ENCODE measurements around the gene NDUFC2.
A peak's percentile ranks its signal among the peaks of the same experiment; 100 is the strongest.
"Not testable (repeated sequence)": the region's sequence is repeated elsewhere in the genome, so short reads cannot be mapped to it uniquely, and the experiment has no call there.

The NDUFC2 gene

DNA sequence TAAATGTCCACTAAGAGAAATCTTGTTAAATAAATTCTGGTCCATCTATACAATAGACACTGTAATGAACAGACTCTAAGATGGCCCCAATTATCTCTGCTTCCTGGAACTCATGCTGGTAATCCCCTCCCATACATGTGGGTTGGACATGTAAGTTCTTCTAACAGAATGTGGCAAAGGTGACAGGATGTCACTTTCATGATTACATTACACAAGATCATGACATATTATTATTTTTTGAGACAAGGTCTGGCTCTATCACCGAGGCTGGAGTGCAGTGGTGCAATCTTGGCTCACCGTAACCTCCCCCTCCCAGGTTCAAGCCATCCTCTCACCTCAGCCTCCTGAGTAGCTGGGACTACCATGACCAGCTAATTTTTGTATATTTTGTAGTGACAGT lies 14.6 kb upstream of the NDUFC2 start:
- Mint-ChIP-seq H3K27me3 (no peaks in the 10 kb centered on the region), H3K36me3 (ENCODE audit: insufficient read depth) (no peaks in the 10 kb centered on the region), H3K27ac (ENCODE audit: low read depth) (no peak overlapping the region), H3K9me3 (no peaks in the 10 kb centered on the region), H3K4me3 (no peak overlapping the region), H3K4me1 (no peaks in the 10 kb centered on the region)
- DNase-seq (ENCODE audit: low spot score in 2 of 2) (no peak), ATAC-seq (replicated peaks; ENCODE audit: extremely low read depth, poor library complexity, severe bottlenecking) (peak; percentile 64)

GRCh38 chr11:78086521-78087074 lies 6.9 kb upstream of the NDUFC2 start:
- H3K27ac Mint-ChIP-seq (ENCODE audit: low read depth); ATAC-seq (replicated peaks; ENCODE audit: extremely low read depth, poor library complexity, severe bottlenecking); DNase-seq (ENCODE audit: low spot score in 2 of 2); H3K36me3 Mint-ChIP-seq (ENCODE audit: insufficient read depth); H3K9me3 Mint-ChIP-seq; H3K4me3 Mint-ChIP-seq; H3K4me1 Mint-ChIP-seq; H3K27me3 Mint-ChIP-seq: not testable (repeated sequence)

DNA sequence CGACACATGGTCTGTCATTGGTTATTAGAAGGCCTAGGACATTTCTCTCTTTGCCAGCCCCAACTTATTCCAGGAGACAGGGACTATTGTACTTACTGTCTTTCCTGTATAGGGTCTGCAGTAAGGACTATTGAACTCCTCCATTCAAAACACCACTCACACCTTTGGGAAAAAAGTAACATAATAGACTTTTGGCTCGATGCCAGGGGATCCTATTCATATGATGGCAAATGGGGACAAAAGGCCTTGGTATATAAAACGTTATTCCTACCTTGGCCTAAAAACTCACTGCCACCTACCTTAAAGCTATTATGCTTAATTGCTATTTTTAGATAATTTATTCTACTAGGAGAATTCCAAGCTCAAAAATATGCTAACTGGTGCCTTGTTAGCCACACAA lies 6.3 kb upstream of the NDUFC2 start:
- Mint-ChIP-seq H3K36me3 (ENCODE audit: insufficient read depth) (no peaks in the 10 kb centered on the region), H3K27me3 (no peaks in the 10 kb centered on the region), H3K9me3 (no peaks in the 10 kb centered on the region), H3K4me1 (peaks cover 11% of the 10 kb centered on the region), H3K27ac (ENCODE audit: low read depth) (no peak overlapping the region), H3K4me3 (no peak overlapping the region)
- ATAC-seq (replicated peaks; ENCODE audit: extremely low read depth, poor library complexity, severe bottlenecking), result no peak
- DNase-seq (ENCODE audit: low spot score in 2 of 2), result no peak

GRCh38 chr11:78084506-78084905 lies 4.8 kb upstream of the NDUFC2 start:
- not testable (repeated sequence) for H3K36me3 Mint-ChIP-seq (ENCODE audit: insufficient read depth); ATAC-seq (replicated peaks; ENCODE audit: extremely low read depth, poor library complexity, severe bottlenecking); H3K27me3 Mint-ChIP-seq; H3K9me3 Mint-ChIP-seq; H3K4me3 Mint-ChIP-seq; DNase-seq (ENCODE audit: low spot score in 2 of 2); H3K27ac Mint-ChIP-seq (ENCODE audit: low read depth)
- H3K4me1 Mint-ChIP-seq, result peaks cover 14% of the 10 kb centered on the region

DNA sequence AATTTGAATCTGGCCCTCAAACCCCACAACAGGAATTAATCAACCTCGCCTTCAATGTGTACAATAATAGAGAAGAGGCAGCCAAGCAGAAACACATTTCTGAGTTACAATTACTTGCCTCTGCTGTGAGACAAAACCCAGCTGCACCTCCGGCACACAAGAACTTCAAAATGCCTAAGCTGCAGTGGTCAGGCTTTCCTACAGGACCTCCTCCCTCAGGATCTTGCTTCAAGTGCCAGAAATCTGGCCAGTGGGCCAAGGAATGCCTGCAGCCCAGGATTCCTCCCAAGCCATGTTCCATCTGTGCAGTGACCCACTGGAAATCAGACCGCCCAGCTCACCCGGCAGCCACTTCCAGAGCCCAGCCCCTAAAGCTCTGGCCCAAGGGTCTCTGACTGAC lies 3.4 kb upstream of the NDUFC2 start:
- Mint-ChIP-seq H3K4me3 (no peak overlapping the region), H3K27ac (ENCODE audit: low read depth) (no peak overlapping the region), H3K9me3 (no peaks in the 10 kb centered on the region), H3K27me3 (no peaks in the 10 kb centered on the region), H3K4me1 (peaks cover 20% of the 10 kb centered on the region), H3K36me3 (ENCODE audit: insufficient read depth) (peaks cover 2% of the 10 kb centered on the region)
- DNase-seq (ENCODE audit: low spot score in 2 of 2), result no peak
- no peak for ATAC-seq (replicated peaks; ENCODE audit: extremely low read depth, poor library complexity, severe bottlenecking)

- ATAC-seq (replicated peaks; ENCODE audit: extremely low read depth, poor library complexity, severe bottlenecking) (no peak), DNase-seq (ENCODE audit: low spot score in 2 of 2) (no peak)
- Mint-ChIP-seq H3K36me3 (ENCODE audit: insufficient read depth) (peaks cover 2% of the 10 kb centered on the region), H3K4me3 (peak overlapping the region; percentile 66), H3K4me1 (peaks cover 25% of the 10 kb centered on the region), H3K9me3 (no peaks in the 10 kb centered on the region), H3K27me3 (no peaks in the 10 kb centered on the region), H3K27ac (ENCODE audit: low read depth) (peak overlapping the region; percentile 47)
Measured at GRCh38 chr11:78082146-78082545, 2.5 kb upstream of the NDUFC2 start.

- Mint-ChIP-seq H3K9me3 (no peaks in the 10 kb centered on the region), H3K27me3 (no peaks in the 10 kb centered on the region), H3K36me3 (ENCODE audit: insufficient read depth) (peaks cover 2% of the 10 kb centered on the region), H3K4me1 (peaks cover 30% of the 10 kb centered on the region), H3K27ac (ENCODE audit: low read depth) (peak overlapping the region; percentile 47), H3K4me3 (peak overlapping the region; percentile 66)
- no peak for DNase-seq (ENCODE audit: low spot score in 2 of 2)
- ATAC-seq (replicated peaks; ENCODE audit: extremely low read depth, poor library complexity, severe bottlenecking), result peak; percentile 21
Measured at GRCh38 chr11:78081583-78081982, 1.9 kb upstream of the NDUFC2 start.

GRCh38 chr11:78080818-78081495 lies 1.3 kb upstream of the NDUFC2 start:
- no peak for ATAC-seq (replicated peaks; ENCODE audit: extremely low read depth, poor library complexity, severe bottlenecking)
- H3K4me3 Mint-ChIP-seq, result peak overlapping the region; percentile 66
- peak overlapping the region; percentile 47 for H3K27ac Mint-ChIP-seq (ENCODE audit: low read depth)
- no peaks in the 10 kb centered on the region for H3K9me3 Mint-ChIP-seq
- H3K4me1 Mint-ChIP-seq, result peaks cover 34% of the 10 kb centered on the region
- H3K36me3 Mint-ChIP-seq (ENCODE audit: insufficient read depth), result peaks cover 2% of the 10 kb centered on the region
- no peak for DNase-seq (ENCODE audit: low spot score in 2 of 2)
- H3K27me3 Mint-ChIP-seq, result no peaks in the 10 kb centered on the region

DNA sequence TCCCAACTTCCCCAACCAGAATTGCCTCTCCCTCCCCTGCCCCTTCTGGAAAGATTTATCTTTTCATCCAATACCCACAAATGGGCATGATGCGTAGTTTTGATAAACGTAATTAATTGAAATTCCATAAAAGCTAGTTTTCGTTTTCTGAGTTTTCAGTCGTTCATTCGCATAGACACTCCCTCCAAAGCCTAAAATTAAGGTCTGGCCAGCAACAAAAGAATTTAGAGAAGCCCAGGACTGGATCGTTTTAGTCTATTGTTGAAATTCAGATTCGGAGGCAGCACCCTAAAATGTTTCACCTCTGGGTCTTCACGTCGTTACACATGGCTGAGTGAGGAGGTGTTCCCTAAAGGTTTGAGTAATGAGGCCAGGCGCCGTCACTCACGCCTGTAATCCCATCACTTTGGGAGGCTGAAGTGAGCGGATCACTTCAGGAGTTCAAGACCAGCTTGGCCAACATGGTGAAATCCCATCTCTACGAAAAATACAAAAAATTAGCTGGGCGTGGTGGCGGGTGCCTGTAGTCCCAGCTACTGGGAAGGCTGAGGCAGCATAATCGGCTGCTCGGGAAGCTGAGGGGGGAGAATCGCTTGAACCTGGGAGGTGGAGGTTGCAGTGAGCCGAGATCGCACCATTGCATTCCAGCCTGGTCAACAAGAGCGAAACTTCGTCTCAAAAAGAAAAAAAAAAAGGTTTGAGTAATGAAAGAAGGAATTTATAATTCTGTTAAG lies 589 bp upstream of the NDUFC2 start:
- Mint-ChIP-seq H3K27me3 (no peaks in the 10 kb centered on the region), H3K27ac (ENCODE audit: low read depth) (peak overlapping the region; percentile 82), H3K4me1 (peaks cover 39% of the 10 kb centered on the region), H3K36me3 (ENCODE audit: insufficient read depth) (peaks cover 2% of the 10 kb centered on the region), H3K4me3 (peak overlapping the region; percentile 84), H3K9me3 (no peaks in the 10 kb centered on the region)
- ATAC-seq (replicated peaks; ENCODE audit: extremely low read depth, poor library complexity, severe bottlenecking) (no peak), DNase-seq (ENCODE audit: low spot score in 2 of 2) (no peak)

GRCh38 chr11:78078218-78079167 lies 1.2 kb downstream of the NDUFC2 start:
- peaks cover 8% of the 10 kb centered on the region for H3K36me3 Mint-ChIP-seq (ENCODE audit: insufficient read depth)
- H3K27me3 Mint-ChIP-seq, result no peaks in the 10 kb centered on the region
- peak overlapping the region; percentile 82 for H3K27ac Mint-ChIP-seq (ENCODE audit: low read depth)
- H3K4me3 Mint-ChIP-seq, result peak overlapping the region; percentile 84
- no peak for ATAC-seq (replicated peaks; ENCODE audit: extremely low read depth, poor library complexity, severe bottlenecking)
- H3K4me1 Mint-ChIP-seq, result peaks cover 53% of the 10 kb centered on the region
- H3K9me3 Mint-ChIP-seq, result no peaks in the 10 kb centered on the region
- DNase-seq (ENCODE audit: low spot score in 2 of 2), result no peak

- DNase-seq (ENCODE audit: low spot score in 2 of 2); H3K9me3 Mint-ChIP-seq; ATAC-seq (replicated peaks; ENCODE audit: extremely low read depth, poor library complexity, severe bottlenecking); H3K27me3 Mint-ChIP-seq; H3K36me3 Mint-ChIP-seq (ENCODE audit: insufficient read depth): not testable (repeated sequence)
- Mint-ChIP-seq H3K4me3 (peak overlapping the region; percentile 84), H3K4me1 (peaks cover 53% of the 10 kb centered on the region), H3K27ac (ENCODE audit: low read depth) (peak overlapping the region; percentile 21)
Measured at GRCh38 chr11:78077592-78077991, 2.1 kb downstream of the NDUFC2 start.

GRCh38 chr11:78076733-78077403 lies 2.8 kb downstream of the NDUFC2 start:
- Mint-ChIP-seq H3K36me3 (ENCODE audit: insufficient read depth) (peaks cover 10% of the 10 kb centered on the region), H3K27ac (ENCODE audit: low read depth) (peak overlapping the region; percentile 30), H3K4me3 (peak overlapping the region; percentile 10), H3K4me1 (peaks cover 51% of the 10 kb centered on the region), H3K9me3 (no peaks in the 10 kb centered on the region), H3K27me3 (no peaks in the 10 kb centered on the region)
- ATAC-seq (replicated peaks; ENCODE audit: extremely low read depth, poor library complexity, severe bottlenecking) (no peak), DNase-seq (ENCODE audit: low spot score in 2 of 2) (no peak)

Measured in central memory CD8-positive, alpha-beta T cell (primary cell).